Caki2 (cell line): ENCODE measurements around the gene OTUD6A. TPM values are rescaled to one million over a fixed set of nuclear protein-coding genes. Genes with fewer than 3 reads are reported as not detected.
A peak's percentile ranks its signal among the peaks of the same experiment; 100 is the strongest.

Experiments
- DNase-seq: peaks from one replicate; pipeline ENCODE4 v3.0.0-alpha.2; 2015; ENCODE audit warnings: low read depth
- in situ Hi-C: cut with HindIII; loops from 2 replicates; pipeline ENCODE4 v1.10.0; 2016; ENCODE audit warnings: low sequenced_read_pairs, low pct_unique_long_range_greater_than_20kb, mixed read lengths
- total RNA-seq: library from RNA; depleted of rRNA; stranded (reverse); fragments of >200 nt; shearing (Covaris generic); gene quantifications from 2 replicates; pipeline ENCODE4 v1.2.3, GENCODE V29; 2014; ENCODE audit warnings: low replicate concordance

The OTUD6A gene
- total RNA-seq, 1 experiment from 2014 or later, result not detected

DNA sequence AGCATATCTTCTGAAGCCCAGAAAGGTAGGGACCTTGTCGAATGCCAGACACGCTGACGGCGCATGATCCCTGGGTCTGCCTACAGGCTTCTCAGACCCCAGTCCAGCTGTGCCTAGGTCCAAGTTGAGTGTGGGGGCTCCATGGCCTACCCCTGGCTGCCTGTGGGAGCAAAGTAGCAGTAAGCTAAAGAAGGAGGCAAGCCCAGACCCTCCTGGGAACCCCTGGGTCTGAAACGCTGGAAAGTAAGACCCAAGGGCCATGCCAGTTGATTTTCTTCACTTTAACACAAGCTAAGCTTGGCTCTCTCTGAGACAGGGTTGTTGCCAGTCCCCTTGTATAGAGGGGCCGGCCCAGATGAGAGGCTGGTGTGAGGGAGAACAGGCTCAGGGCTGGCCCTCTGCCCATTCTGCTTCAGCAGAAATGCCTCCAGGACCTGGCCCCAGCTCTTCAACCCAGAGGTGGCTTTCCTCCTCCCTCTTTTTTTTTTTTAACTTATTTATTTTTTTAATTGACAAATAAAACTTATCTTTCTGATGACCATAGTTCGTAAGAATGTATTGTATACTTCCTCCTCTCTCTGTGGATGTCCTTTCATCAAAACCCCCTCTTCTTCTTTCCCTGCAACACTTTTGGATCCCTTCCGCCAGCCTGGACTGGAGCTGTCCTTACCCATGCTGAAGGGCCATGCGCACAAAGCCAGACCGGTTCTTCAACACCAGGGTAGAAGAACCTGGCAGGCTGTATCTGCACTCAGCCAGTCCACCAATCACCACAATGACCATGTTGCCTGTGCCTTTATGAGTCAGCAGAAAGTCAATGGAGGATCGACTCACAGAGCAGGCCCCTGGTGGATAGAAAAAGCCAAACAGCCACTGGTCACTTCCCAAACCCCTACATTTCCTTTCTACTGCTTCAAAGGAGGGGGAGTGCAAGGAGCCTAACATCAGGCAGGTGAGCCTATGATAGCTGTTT lies 19.6 kb upstream of the OTUD6A start:
- peak; percentile 2 for DNase-seq
- in situ Hi-C loops, result no loop called here

DNA sequence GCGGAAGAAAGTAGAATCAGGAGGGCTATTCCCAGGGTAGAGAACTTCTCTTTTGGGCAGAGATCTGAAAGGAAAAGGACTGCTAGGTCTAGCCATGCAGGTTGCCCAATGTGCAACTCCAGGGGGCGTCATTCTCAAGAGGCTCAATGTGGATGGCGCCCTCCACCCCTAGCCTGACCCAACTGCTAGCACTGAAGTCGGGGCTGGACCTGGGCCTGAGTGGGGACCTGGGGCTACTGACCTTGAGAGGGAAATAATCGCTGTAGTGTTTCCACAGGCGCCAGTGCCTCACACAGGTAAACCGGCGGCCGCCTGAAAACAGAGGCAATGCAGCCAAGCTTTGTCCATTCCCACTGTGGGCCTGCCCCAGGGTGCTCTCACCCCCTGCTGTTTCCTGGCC lies 18.6 kb upstream of the OTUD6A start:
- no peak for DNase-seq
- in situ Hi-C loops, result no loop called here

DNA sequence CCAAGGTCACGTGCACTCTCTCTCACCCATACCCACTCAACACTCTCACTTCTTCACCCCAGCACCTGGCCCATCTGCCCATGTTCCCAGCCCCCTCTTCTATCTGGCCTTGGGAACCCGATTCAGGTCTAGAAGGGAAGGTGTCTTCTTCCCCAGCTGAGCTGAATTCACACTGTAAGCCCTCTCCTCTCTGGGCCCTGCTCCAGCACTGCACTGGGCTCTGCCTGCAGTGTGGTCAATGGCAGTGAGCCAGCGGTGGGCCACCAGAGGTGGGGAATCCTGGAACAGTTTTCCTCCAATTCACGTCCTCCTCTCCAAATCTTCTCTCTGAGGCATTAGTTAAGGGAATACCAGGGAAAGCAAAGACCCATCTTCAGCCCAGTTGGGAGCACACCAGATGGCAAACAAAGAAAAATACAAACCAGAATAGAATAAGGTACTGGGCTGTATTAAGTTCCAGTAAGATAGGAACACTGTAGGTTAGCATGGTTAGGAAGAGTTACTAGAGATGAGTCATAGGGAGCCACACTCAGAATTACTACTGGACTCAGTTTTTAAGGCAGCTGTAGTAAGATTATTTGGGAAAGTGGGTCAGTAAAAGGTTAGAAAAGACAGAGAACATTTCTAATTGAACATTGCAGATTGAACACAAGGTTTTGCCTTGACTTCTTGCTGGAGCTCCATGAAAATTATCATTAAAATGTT lies 17.6 kb upstream of the OTUD6A start:
- no peak for DNase-seq
- in situ Hi-C loops, result no loop called here

DNA sequence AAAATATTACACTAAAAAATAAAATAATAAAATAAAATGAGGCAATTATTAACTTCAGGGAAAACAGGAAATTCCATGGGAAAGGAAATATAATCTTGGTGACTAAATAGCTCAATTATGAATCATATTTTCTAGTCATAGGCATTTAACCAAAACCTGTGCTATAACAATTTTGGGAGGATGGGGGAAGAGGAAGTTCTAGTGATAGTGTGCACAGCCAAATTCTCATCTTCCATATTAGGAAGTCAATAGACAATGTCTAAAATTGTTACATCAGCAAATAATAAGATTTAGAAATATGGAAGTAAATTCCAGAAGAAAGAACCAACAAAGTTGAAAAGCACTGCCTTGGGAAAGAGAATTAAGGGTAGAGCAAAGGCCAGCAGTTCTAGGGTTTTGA lies 15.3 kb upstream of the OTUD6A start:
- in situ Hi-C loops, result no loop called here

DNA sequence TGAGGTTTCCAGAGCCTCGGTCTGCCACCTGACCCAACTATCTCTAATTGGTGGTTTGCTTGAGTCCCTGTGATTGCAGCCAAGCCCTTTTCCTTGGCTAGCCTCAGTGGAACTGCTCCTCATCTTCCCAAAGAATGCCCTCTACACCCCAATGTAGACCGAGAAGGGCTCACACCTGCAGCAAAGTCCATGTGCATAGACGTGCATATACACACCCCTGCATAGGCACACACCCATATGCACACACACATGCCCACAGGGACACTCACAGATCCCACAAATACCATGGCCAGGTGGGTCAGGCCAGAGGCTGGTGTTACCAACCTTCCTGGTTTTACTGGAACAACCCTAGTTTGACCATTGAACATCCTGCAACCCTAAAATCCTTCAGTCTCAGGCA lies 12.9 kb upstream of the OTUD6A start:
- in situ Hi-C loops, result no loop called here

More for the DNA sequence above, 15.3 kb upstream of the OTUD6A start:
- no peak for DNase-seq

DNA sequence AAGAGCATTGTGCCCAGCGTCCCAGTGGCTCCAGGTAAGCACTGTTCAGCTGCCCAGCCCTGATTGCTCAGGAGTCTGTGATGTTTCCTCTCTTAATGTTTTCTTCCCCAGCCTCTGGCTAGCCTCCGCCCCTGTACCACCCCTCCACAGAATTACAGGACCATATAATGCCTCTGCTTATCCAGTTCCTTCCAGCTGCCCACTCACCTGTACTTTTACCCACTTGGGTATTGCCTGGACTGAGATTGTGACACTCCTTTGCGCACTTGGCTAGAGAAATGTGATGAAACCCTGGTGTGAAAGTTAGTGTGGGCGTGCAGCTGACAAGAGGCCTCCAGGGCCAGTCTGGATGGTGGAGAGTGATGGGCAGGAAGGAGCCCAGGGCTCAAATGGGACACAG lies 12.3 kb upstream of the OTUD6A start, which contains the start of gene AWAT2:
TSS of gene AWAT2 (minus strand) at position 14 of the 400 bp plus-strand sequence. CDS start at position 8, 6 bp downstream.
- no peak for DNase-seq
- in situ Hi-C loops, result no loop called here

More for the DNA sequence above, 12.9 kb upstream of the OTUD6A start:
- DNase-seq, result no peak

DNA sequence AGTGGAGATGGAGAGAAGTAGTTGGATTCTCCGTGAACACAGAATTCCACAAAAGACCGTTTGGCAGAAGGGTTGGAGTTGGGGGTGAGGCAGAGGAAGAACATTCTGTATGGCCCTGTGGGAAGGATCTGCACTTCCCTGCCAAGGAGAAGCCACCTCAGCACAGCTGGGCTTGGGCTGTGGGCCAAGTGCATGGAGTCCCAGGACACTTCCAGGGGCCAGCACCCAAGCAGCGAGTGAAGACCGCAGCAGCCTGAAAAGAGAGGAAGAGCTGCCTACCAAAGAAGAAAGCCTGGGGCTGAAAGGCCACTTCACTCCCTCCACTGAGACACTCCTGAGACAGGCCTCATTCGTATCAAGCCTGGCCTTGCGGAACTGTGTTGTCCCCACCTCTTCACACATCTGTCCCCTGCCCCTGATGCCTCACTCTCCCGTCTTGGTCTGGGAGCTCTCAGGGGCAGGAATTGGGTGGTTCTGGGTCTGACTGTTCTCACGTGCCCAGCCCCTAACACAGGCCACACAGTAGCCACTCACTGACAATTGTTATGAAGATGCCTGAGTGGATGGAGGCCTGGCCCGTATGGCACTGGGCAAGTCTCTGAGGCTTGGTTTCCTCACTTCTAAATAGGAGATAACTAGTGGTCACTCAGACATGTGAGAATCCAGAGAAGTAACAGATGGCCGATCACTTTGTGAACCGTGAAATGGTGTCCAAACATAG lies 9.2 kb upstream of the OTUD6A start:
- in situ Hi-C loops, result no loop called here
- DNase-seq, result no peak

DNA sequence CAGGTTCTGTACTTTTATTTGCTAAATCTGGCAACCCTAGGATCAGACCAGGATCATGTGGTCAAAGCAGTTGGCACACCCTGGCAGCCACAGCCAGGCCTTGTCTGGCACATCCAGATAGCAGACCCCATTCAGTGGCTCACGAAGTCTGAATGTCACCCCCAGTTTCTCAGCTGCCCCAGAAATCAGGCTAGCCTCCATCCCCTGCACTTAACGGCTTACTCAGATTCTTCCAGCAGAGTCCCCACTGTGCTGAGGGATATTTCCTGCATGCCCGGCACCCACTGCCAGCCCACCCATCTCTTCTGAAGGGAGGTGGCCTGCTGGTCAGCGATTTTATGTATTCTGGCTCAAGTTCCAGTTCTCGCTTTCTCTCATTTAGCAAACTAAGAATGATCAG lies 7.9 kb upstream of the OTUD6A start:
- DNase-seq, result no peak
- in situ Hi-C loops, result no loop called here

DNA sequence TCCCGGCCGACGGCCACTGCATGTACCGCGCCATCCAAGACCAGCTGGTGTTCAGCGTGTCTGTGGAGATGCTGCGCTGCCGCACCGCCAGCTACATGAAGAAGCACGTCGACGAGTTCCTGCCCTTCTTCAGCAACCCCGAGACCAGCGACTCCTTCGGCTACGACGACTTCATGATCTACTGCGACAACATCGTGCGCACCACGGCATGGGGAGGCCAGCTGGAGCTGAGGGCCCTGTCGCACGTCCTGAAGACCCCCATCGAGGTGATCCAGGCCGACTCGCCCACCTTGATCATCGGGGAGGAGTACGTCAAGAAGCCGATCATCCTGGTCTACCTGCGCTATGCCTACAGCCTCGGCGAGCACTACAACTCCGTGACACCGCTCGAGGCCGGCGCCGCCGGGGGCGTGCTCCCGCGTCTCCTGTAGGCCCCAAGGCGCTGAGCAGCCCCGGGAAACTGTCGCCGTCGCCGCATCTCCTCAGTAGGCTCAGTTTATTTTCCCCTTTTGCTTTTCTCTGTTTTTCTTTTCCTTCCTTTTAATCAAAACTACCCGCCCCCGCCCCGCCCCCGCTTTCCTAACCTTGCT lies 799 bp downstream of the OTUD6A start:
- in situ Hi-C loops, result no loop called here
- DNase-seq, result no peak

DNA sequence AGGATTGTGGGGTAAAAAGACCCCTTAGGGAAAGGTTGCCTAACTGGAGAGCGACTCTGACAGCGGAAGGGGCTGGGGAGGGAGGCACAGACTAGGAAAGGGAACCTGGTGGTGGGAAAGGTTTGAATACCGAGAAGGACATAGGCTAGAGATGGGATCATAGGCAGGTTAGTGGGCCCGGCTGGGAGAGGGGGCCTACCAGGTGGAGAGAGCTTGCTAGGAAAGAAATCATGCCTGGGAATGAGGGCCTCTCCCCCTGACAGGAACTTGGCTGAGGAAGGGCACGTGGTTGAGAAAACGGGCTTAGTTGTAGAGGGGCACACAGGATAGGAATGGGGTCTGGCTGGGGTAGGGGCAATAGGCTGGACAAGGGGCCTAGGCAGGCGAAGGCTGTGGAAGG lies 4.4 kb downstream of the OTUD6A start:
- no peak for DNase-seq
- in situ Hi-C loops, result no loop called here

DNA sequence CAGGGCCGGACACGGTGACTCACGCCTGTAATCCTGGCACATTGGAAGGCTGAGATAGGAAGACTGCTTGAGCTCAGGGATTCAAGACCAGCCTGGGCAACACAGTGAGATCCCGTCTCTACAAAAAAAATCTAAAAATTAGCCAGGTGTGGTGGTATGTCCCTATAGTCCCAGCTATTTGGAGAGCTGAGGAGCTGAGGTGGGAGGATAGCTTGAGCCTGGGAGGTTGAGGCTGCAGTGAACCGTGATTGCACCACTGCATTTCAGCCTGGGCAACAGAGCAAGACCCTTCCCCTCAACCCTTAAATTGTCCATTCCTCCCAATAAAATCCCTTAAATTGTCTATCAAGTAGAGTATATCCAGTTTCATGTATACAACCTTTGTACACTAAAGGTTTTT lies 17.0 kb downstream of the OTUD6A start:
- in situ Hi-C loops, result no loop called here
- DNase-seq, result no peak

DNA sequence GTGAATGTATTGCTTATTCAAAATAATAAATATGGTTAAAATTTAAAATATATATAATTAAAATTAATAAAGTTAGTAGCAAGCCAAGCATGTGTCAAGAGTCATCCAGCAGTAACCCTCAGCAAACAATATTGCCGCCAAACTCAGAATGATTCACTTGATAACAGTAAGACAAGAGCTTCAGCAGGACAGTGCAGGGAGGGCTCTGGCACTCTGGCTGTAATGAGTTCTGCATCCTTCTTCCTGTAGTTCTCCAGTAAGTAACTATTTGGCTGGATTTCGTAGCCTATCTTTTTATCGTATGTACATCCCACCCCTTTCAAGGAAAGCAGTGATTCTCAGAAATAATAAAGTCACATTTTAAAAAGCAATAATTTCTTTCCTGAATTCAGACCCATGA lies 17.6 kb downstream of the OTUD6A start:
- no peak for DNase-seq
- in situ Hi-C loops, result no loop called here

DNA sequence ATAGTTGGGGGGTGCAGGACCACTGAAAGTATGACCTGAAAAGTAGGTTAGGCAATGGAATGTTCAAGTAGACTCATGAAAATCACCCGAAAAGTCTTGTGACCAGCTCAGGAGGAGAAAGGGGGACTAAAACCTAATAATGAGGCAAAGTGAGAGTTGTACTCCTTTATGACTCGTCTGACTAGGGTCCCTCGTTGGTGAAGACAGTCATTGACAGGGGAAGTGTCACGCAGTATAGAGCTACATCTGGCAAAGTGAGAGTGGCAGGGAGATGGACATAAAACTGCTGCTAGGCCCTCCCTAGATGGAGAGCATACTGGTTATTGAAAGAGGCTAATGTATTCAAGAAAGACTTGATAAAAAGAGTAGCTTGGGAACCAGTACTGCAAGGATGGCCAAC lies 20.5 kb downstream of the OTUD6A start:
- in situ Hi-C loops, result no loop called here
- no peak for DNase-seq

DNA sequence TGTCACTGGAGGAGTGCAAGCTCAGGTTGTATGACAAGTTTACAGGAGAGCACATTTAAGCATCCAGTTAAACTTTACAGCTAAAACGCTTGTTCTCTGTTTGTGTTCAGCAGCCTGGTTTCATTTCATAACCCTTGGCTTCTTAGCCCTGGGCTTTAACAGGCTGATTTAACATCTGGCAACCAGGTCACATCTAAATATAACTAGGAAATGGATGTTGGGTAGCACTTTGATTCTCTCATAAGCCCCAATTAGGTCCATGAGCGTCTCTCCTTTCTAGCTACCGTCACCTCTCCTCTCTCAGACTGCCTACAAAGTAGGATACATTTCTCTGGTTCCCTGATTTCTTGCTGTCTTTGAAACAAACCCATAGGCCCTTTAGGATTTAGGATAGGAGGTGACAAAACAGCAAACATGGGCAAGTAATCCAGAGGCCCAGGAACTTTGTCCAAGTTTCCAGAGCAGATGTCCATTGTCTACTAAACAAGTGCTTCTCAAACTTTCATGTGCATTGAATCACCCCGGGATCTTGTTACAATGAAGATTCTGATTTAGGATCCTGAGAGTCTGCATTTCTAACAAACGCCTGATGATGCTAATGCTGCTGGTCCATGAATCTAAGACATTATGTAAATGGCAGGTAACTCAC lies 22.5 kb downstream of the OTUD6A start:
- no peak for DNase-seq
- in situ Hi-C loops, result no loop called here

DNA sequence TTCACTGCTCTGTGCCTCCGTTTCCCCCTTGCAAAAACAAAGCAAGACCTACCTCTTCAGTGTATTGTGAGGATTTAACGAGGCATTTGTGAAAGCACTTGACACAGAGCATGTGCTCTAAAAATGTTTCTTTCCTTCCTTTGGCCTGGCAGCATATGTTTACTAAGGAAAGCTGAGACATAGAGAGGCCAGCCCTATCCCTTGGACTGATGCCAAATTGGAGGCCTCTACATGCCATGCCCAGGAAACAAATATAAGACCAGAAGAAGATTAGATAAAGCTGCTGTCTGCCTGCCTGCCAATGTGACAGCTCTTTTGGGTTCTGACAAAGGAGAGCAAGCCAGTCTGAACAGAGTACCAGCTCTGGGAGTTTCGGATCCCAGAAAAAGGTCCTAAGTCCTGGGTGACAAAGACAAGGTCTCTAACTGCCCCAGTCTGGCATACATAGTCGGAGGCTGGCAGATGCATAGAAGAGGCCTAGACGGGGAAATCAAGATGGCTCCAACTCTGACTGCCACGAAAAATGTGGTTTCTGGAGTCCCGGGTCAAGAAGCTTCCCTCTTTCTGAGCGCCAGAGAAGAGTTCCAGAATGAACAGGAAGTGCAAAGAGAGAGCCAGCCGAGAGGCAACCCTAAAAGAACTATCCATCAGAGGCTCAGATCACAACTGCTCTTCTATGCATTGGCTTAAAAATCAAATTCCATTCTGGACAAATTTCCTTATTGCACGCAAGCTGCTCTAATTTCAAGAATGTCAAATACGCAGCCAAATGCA lies 25.8 kb downstream of the OTUD6A start:
- DNase-seq, result no peak
- in situ Hi-C loops, result no loop called here

DNA sequence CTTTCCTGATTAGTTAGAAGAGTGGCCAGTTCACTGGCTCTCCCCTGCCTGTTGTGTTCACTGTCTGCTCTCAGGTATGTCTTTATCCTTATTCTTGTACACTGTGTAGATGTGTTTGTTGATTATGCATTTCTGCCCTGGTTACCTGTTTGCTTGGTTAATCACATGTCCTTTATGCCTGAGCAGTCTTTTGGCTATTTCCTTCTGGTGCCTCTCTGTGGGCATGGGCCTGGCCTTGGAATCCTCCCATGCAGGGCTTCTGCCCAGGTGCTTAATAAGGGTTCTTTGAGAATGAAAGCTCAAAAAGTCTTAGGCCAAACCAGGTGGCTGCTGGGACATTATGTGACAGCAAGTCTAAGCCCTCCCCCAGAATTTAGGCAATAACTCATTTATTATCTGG lies 26.5 kb downstream of the OTUD6A start:
- DNase-seq, result no peak
- in situ Hi-C loops, result no loop called here

DNA sequence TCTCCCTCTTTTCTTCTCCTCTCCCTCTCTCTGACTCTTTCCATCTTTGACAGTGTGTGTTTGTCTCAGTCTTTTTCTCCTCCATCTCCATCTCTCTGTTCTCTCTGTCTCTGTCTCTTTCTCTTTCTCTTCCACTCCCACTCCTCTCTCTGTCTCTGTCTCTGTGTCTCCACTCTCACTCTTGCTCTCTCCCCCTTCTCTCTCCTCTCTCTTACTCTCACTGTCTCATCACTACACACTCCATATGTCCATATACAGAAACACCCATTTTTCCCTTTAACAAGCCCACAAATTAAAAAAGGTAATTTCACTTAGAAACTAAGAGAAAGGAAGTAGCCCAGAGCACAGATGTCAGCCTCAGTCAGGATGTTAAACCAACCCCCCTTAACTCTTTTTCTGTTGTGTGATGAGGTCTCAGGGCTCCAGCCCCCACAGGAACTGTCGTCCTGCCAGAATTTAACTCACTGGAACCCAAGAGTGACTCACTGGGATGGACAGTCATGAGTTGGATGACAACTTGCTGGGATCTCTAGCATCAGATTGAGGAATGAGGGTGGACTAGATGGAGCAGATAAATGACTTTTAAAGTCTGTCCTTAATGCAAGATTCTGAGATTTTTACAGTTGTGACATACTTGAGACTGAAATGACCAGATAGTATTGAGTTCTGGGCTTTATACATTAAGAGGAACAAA lies 27.5 kb downstream of the OTUD6A start:
- DNase-seq, result no peak
- in situ Hi-C loops, result no loop called here
